ENCODE data around the gene PITPNC1.

GRCh38 chr17:67685351-67685750, 308.3 kb downstream of the PITPNC1 start:
- TF ChIP-seq CTCF (IDR thresholded peaks at IDR 0.05; ENCODE audit: low read length) (no peak), EZH2 (IDR thresholded peaks at IDR 0.05; ENCODE audit: borderline replicate concordance, low read length) (no peak)

Measured in OCI-LY1 (cell line).